Breast epithelium (tissue), 4 donors: ENCODE measurements around the gene IKBKG. TPM values are rescaled to one million over a fixed set of nuclear protein-coding genes. Genes with fewer than 3 reads are reported as not detected.
"Not testable (repeated sequence)": the region's sequence is repeated elsewhere in the genome, so short reads cannot be mapped to it uniquely, and the experiment has no call there.

Source experiments
- DNase-seq, 2 donors: peaks; one replicate each; pipeline ENCODE4 v3.0.0-alpha.2; 2019; ENCODE audit warnings: low spot score in 2 of 2
- H3K27ac ChIP-seq, 2 donors: fragments of 200-600 bp; sonication (generic) in 1 of 2; one replicate each; pipeline ENCODE4 v1.5.1; 2016 to 2019; ENCODE audit warnings: mild to moderate bottlenecking in 1 of 2
- H3K27me3 ChIP-seq, 2 donors: fragments of 200-600 bp; sonication (generic) in 1 of 2; one replicate each; pipeline versions ENCODE4 v1.5.1 to v1.6.0; 2017 to 2019; ENCODE audit warnings: control low read depth in 1 of 2, mild to moderate bottlenecking in 1 of 2
- H3K36me3 ChIP-seq: fragments of 200-600 bp; one replicate; pipeline ENCODE4 v1.5.1; 2019
- H3K4me1 ChIP-seq, 2 donors: fragments of 200-600 bp; sonication (generic); one replicate each; pipeline ENCODE4 v1.5.1; 2016 to 2019; ENCODE audit warnings: control low read depth in 1 of 2
- H3K4me3 ChIP-seq, 3 donors: fragments of 200-600 bp; sonication (generic); 1 replicate in 2 of 3; 2 replicates in 1 of 3; pipeline ENCODE4 v1.5.1; 2016 to 2019; ENCODE audit warnings: mild to moderate bottlenecking in 3 of 3, moderate library complexity in 2 of 3
- H3K9me3 ChIP-seq, 2 donors: fragments of 200-600 bp; sonication (generic) in 1 of 2; one replicate each; pipeline ENCODE4 v1.5.1; 2016 to 2019; ENCODE audit warnings: control low read depth in 1 of 2
- POLR2A ChIP-seq: fragments of 450-650 bp; IDR thresholded peaks from one replicate; pipeline ENCODE4 v1.6.1; 2016; ENCODE audit warnings: antibody characterized with exemption, mild to moderate bottlenecking, moderate library complexity
- POLR2AphosphoS5 ChIP-seq, 3 donors: sonication (generic); formaldehyde crosslinking; IDR thresholded peaks; one replicate each; pipeline ENCODE4 v1.6.1; 2017; ENCODE audit warnings: antibody characterized with exemption in 3 of 3
- intact Hi-C: fragments of 100-400 bp; cut with DNase I; formaldehyde crosslinking; loops from one replicate; pipeline ENCODE4 v1.15.1; 2023; ENCODE audit warnings: low total_unique reads
- total RNA-seq, 3 donors: library from RNA; depleted of rRNA; stranded (reverse); fragments of >200 nt; gene quantifications; one replicate each; pipeline ENCODE4 v1.1.0, GENCODE V29; 2016
- TF ChIP-seq, protein P1 (sequence below), 3 donors: fragments of 450-650 bp; IDR thresholded peaks; one replicate each; pipeline ENCODE4 v1.5.1; 2016 to 2017; ENCODE audit warnings: antibody characterized with exemption in 3 of 3, mild to moderate bottlenecking in 3 of 3, moderate library complexity in 3 of 3

Gene IKBKG, protein sequence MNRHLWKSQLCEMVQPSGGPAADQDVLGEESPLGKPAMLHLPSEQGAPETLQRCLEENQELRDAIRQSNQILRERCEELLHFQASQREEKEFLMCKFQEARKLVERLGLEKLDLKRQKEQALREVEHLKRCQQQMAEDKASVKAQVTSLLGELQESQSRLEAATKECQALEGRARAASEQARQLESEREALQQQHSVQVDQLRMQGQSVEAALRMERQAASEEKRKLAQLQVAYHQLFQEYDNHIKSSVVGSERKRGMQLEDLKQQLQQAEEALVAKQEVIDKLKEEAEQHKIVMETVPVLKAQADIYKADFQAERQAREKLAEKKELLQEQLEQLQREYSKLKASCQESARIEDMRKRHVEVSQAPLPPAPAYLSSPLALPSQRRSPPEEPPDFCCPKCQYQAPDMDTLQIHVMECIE
- 10 to 100 TPM; 10.5 to 15.2 (median 12.6) TPM for total RNA-seq

DNA sequence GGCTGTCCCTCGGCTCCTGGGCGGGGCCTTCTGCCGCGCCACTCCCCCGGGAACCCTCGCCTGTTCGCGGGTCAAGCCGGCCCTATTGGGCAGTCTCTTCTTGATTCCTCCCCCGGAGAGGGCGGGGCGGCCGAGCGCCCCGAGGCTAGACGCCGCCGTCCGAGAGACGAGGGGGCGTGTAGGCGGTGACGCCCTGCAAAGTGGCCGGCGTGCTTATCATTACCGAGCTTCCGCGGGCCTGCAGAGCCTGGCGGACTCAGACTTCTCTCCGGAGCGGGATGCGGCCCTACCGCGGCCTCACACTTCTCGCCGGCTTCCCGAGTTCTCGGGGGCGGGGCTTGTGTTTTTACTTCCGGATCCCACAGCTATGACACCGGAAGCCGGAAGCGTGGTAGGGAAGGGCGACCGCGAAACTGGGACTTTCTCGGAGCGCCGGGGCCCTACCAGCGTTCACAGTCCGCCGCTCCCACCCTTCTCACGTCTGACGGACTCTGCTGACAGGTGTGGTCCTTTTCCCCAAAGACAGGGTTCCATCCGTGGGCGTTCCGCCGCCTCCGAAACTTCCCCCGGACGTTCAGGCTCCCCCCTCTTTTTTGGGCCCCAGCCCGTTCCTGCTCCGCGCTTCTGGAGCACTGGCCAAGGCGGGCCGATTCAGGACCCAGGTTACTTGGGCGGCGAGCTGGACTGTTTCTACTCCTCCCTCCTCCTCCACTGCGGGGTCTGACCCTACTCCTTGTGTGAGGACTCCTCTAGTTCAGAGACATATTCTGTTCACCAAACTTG, at the start of gene IKBKG:
TSS of gene IKBKG (plus strand) at position 376 of the 783 bp plus-strand sequence. CDS start 4,383 bp downstream, outside the sequence.
- peaks cover 0 to 26% of the 10 kb centered on the region in 2 donors for H3K27me3 ChIP-seq
- H3K4me3 ChIP-seq: peak within 1 kb of the TSS; percentile 57 to 72 (median 65)
- no peaks in the 10 kb centered on the region for H3K36me3 ChIP-seq
- TF ChIP-seq, protein P1, sequence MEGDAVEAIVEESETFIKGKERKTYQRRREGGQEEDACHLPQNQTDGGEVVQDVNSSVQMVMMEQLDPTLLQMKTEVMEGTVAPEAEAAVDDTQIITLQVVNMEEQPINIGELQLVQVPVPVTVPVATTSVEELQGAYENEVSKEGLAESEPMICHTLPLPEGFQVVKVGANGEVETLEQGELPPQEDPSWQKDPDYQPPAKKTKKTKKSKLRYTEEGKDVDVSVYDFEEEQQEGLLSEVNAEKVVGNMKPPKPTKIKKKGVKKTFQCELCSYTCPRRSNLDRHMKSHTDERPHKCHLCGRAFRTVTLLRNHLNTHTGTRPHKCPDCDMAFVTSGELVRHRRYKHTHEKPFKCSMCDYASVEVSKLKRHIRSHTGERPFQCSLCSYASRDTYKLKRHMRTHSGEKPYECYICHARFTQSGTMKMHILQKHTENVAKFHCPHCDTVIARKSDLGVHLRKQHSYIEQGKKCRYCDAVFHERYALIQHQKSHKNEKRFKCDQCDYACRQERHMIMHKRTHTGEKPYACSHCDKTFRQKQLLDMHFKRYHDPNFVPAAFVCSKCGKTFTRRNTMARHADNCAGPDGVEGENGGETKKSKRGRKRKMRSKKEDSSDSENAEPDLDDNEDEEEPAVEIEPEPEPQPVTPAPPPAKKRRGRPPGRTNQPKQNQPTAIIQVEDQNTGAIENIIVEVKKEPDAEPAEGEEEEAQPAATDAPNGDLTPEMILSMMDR (IDR thresholded peaks at IDR 0.05): no peak
- peak; percentile 18 for TF ChIP-seq POLR2A
- peak; percentile 13 to 68 (median 62) for TF ChIP-seq POLR2AphosphoS5 (IDR thresholded peaks at IDR 0.05)
- H3K9me3 ChIP-seq: no peaks in the 10 kb centered on the region
- H3K4me1 ChIP-seq: no peaks in the 10 kb centered on the region
- peak; percentile 83 to 84 for DNase-seq
- intact Hi-C loops: no loop called here
- H3K27ac ChIP-seq: peak within 1 kb of the TSS; percentile 85 to 87

DNA sequence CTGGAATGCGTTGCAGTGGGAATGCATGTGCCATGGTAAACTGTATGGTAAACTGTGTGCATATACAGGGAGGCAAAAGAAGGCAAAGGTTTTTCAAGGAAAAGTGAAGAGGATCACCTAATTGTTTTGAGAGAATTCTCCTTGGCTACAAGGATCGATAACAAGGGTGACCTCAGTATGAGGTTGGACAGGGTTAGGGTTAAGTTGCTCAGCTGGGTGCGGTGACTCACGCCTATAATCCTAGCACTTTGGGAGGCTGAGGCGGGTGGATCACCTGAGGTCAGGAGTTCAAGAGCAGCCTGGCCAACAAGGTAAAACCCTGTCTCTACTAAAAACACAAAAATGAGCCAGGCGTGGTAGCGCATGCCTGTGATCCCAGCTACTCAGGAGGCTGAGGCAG, 46.0 kb upstream of the IKBKG start:
- DNase-seq, H3K4me3 ChIP-seq, H3K9me3 ChIP-seq, H3K36me3 ChIP-seq, intact Hi-C loops, H3K27ac ChIP-seq, H3K4me1 ChIP-seq: not testable (repeated sequence)
- H3K27me3 ChIP-seq: peaks cover 0 to 17% of the 10 kb centered on the region in 2 donors

DNA sequence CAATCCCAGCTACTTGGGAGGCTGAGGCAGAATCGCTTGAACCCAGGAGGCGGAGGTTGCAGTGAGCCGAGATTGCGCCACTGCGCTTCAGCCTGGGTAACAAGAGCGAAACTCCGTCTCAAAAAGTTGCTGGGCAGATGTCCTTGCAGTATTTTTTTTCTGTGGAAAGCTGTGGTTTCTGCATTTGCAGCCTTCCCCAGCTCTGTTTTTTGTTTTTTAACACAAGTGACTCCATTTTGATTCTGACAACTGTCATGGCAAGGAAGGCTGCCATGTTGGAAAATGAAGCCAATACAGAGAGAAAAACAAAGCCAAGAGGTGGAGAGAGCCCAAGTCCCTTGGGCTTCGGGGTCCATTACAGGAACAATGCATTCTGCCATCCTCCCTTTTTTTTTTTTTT, 45.3 kb upstream of the IKBKG start:
- Histone ChIP-seq H3K9me3 (no peaks in the 10 kb centered on the region), H3K36me3 (no peaks in the 10 kb centered on the region), H3K27ac (no peak overlapping the region), H3K4me1 (no peaks in the 10 kb centered on the region), H3K4me3 (no peak overlapping the region), H3K27me3 (peaks cover 0 to 24% of the 10 kb centered on the region in 2 donors)
- DNase-seq: no peak
- TF ChIP-seq, protein P1 (IDR thresholded peaks at IDR 0.05): no peak
- no peak for TF ChIP-seq POLR2A
- no peak for TF ChIP-seq POLR2AphosphoS5 (IDR thresholded peaks at IDR 0.05)
- intact Hi-C loops: no loop called here

DNA sequence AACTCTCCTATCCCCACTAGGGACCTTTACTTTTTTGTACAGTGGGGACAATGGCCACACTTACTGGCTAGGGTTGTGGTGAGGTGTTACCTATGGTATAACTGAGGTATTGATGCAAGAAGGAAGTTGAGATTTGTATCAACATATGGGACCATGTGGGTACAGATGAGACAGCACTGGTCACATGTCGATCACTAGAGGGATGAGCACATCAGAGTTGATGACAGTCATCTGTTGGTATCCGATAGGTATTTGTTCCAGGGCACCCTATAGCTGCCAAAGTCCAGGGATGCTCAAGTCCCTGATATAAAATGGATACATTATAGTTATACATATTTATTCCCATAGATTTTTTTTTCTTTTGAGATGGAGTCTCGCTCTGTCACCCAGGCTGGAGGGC, 44.4 kb upstream of the IKBKG start:
- H3K27me3 ChIP-seq: peaks cover 0 to 32% of the 10 kb centered on the region in 2 donors
- no peak overlapping the region for H3K4me3 ChIP-seq
- TF ChIP-seq POLR2A: no peak
- TF ChIP-seq, protein P1 (IDR thresholded peaks at IDR 0.05): no peak
- TF ChIP-seq POLR2AphosphoS5 (IDR thresholded peaks at IDR 0.05): no peak
- intact Hi-C loops: no loop called here
- H3K27ac ChIP-seq: no peak overlapping the region
- no peaks in the 10 kb centered on the region for H3K4me1 ChIP-seq
- H3K36me3 ChIP-seq: no peaks in the 10 kb centered on the region
- no peaks in the 10 kb centered on the region for H3K9me3 ChIP-seq
- DNase-seq: no peak

DNA sequence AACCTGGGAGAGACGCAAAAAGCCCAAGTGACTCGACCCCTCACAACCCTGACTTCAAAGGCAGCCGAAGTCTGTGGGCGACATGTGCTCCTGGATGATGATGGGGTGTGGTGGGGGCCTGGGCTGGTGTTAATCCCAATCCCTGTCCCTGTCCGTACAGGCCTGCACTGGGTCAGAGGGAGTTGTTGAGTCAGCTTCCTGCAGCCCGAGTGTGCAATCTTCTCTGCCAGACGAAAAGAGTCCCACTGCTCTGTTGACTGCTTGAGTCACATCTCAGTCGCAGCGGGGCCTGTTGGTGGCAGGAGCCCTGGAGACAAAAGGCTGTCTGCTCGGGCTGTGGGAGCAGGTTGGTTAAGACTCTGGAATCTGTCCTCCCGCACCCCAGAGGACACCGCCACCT, 41.7 kb upstream of the IKBKG start:
- intact Hi-C loops: no loop called here
- H3K4me3 ChIP-seq: no peak overlapping the region
- TF ChIP-seq, protein P1 (IDR thresholded peaks at IDR 0.05): no peak
- TF ChIP-seq POLR2A (no peak), POLR2AphosphoS5 (IDR thresholded peaks at IDR 0.05) (no peak)
- DNase-seq: no peak
- H3K9me3 ChIP-seq: peaks cover 0 to 11% of the 10 kb centered on the region in 2 donors
- H3K27ac ChIP-seq: no peak overlapping the region
- H3K27me3 ChIP-seq: peaks cover 0 to 37% of the 10 kb centered on the region in 2 donors
- H3K4me1 ChIP-seq: no peaks in the 10 kb centered on the region
- no peaks in the 10 kb centered on the region for H3K36me3 ChIP-seq
